Naive B cell (primary cell): ENCODE data around the gene BARHL2. TPM values are rescaled to one million over a fixed set of nuclear protein-coding genes. Genes with fewer than 3 reads are reported as not detected.

Experiments used
- ATAC-seq, 2 donors: fragments of 150-1000 bp; cut with Tn5 transposase; 2 replicates each; pipeline ENCODE4 v1.10.0; 2021; ENCODE audit warnings: low read depth in 2 of 2, mild to moderate bottlenecking in 2 of 2, moderate library complexity in 2 of 2
- DNase-seq: peaks from one replicate; pipeline ENCODE4 v3.0.0; 2022
- H3K27ac Mint-ChIP-seq, 6 donors: one replicate each; pipeline ENCODE4 v1.8.0; 2020 to 2022; ENCODE audit warnings: mild to moderate bottlenecking in 6 of 6, mixed read lengths in 6 of 6, moderate library complexity in 5 of 6, inconsistent platforms in 2 of 6
- H3K27me3 Mint-ChIP-seq, 3 donors: one replicate each; pipeline ENCODE4 v1.8.0; 2021 to 2022; ENCODE audit warnings: mixed read lengths in 3 of 3, mild to moderate bottlenecking in 1 of 3
- H3K36me3 Mint-ChIP-seq, 2 donors: one replicate each; pipeline ENCODE4 v1.8.0; 2020 to 2022; ENCODE audit warnings: mixed read lengths in 2 of 2, inconsistent platforms in 1 of 2, mild to moderate bottlenecking in 1 of 2
- H3K4me1 Mint-ChIP-seq, 3 donors: one replicate each; pipeline ENCODE4 v1.8.0; 2020 to 2022; ENCODE audit warnings: mixed read lengths in 3 of 3, inconsistent platforms in 1 of 3, mild to moderate bottlenecking in 1 of 3, moderate library complexity in 1 of 3
- H3K4me3 Mint-ChIP-seq, 8 donors: one replicate each; pipeline ENCODE4 v1.8.0; 2020 to 2022; ENCODE audit warnings: mild to moderate bottlenecking in 8 of 8, mixed read lengths in 8 of 8, moderate library complexity in 8 of 8, inconsistent platforms in 2 of 8
- H3K9me3 Mint-ChIP-seq, 7 donors: one replicate each; pipeline ENCODE4 v1.8.0; 2020 to 2022; ENCODE audit warnings: mixed read lengths in 7 of 7, mild to moderate bottlenecking in 5 of 7, inconsistent platforms in 2 of 7, moderate library complexity in 1 of 7
- polyA plus RNA-seq, 6 donors: library from polyadenylated mRNA; unstranded; fragments of 300-500 nt; fragmentation: Illumina TruSeq; gene quantifications; one replicate each; pipeline ENCODE4 v1.2.3, GENCODE V29; 2021; ENCODE audit warnings: low read depth in 6 of 6

Gene BARHL2
- polyA plus RNA-seq, 6 donors from 2014 or later = not detected

- no peak for ATAC-seq
- no peaks in the 10 kb centered on the region for H3K4me1 Mint-ChIP-seq
- H3K4me3 Mint-ChIP-seq = no peak overlapping the region
- no peaks in the 10 kb centered on the region for H3K9me3 Mint-ChIP-seq
- DNase-seq = no peak
- H3K36me3 Mint-ChIP-seq = no peaks in the 10 kb centered on the region
- H3K27me3 Mint-ChIP-seq = peaks cover 28 to 45% (median 32%) of the 10 kb centered on the region in 3 donors
- H3K27ac Mint-ChIP-seq = no peak overlapping the region
These were observed 22.3 kb downstream of the BARHL2 start for GRCh38 chr1:90694846-90695245.

DNA sequence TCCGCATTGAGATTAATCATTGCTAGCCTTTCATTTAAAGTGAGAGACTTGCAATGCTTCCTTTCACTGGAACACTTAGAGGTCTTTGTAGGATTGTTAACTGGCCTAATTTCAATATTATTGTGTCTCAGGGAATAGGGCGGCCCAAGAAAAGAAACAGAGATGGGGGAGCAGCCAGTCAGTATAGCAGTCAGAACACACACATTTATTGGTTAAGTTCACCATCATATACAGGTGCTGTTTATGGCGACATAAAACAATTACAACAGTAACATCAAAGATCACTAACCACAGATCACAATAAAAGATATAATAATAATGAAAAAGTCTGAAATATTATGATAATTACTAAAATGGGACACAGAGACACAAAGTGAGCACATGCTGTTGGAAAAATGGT is 29.4 kb downstream of the BARHL2 start:
- ATAC-seq (no peak), DNase-seq (no peak)
- no peaks in the 10 kb centered on the region for H3K4me1 Mint-ChIP-seq
- no peak overlapping the region for H3K4me3 Mint-ChIP-seq
- H3K27ac Mint-ChIP-seq = no peak overlapping the region
- H3K27me3 Mint-ChIP-seq = peaks cover 24 to 41% (median 24%) of the 10 kb centered on the region in 3 donors
- H3K36me3 Mint-ChIP-seq = no peaks in the 10 kb centered on the region
- H3K9me3 Mint-ChIP-seq = no peaks in the 10 kb centered on the region

DNA sequence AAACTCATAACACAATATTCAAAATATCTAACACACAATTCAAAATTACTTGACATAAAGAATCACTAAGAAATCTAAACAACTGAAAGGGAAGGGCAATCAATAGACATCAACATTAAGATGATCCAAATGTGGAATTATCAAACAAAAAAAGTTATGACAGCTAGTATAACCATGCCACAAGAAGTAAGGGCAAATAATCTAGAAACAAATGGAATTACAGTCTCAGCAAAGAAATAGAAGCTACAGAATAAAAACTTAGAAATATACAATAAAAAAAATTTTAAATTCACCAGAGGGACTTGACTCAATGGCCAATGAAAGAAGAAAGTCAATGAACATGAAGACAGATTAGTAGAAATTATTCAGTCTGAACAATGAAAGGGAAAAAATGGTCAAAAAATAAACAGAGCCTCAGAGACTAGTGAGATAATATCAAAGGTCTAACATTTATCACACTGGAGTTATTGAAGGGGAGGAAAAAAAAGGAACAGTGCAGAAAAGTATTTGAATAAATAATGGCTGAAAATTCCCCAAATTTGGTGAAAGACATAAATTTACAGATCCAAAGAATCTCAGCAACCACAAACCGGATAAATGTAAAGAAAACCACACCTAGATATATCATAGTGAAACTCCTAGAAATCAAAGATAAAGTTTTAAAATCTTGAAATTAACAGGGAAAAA is 41.8 kb downstream of the BARHL2 start:
- ATAC-seq (no peak), DNase-seq (no peak)
- peaks cover 7 to 17% of the 10 kb centered on the region in 2 donors for H3K36me3 Mint-ChIP-seq
- no peak overlapping the region for H3K27ac Mint-ChIP-seq
- H3K27me3 Mint-ChIP-seq = peaks cover 0 to 33% (median 14%) of the 10 kb centered on the region in 3 donors
- no peak overlapping the region for H3K4me3 Mint-ChIP-seq
- no peaks in the 10 kb centered on the region for H3K4me1 Mint-ChIP-seq
- H3K9me3 Mint-ChIP-seq = peaks cover 18 to 60% (median 26%) of the 10 kb centered on the region in 7 donors

DNA sequence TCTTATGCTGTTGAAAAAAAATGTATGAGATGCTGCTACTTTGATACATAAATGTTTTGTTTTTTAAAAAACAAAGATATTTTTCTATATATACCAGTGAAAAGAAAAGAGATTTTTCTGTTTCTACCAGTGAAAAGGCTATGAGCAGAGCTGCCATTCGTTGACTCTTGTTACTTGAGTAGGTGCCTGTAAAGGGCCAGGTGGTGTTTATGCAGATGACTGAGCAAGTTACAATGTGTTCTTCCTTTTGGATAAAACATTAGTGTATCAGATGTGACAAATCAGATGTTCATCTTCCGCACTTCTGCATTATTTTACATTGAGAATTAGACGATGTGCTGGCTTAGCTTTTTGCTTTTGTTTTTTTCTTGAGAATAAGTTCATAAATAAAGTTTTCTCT is 45.4 kb downstream of the BARHL2 start:
- ATAC-seq = no peak
- peaks cover 16 to 47% (median 25%) of the 10 kb centered on the region in 7 donors for H3K9me3 Mint-ChIP-seq
- H3K4me1 Mint-ChIP-seq = no peaks in the 10 kb centered on the region
- peaks cover 7 to 17% of the 10 kb centered on the region in 2 donors for H3K36me3 Mint-ChIP-seq
- H3K27me3 Mint-ChIP-seq = peaks cover 0 to 26% (median 8%) of the 10 kb centered on the region in 3 donors
- DNase-seq = no peak
- no peak overlapping the region for H3K4me3 Mint-ChIP-seq
- no peak overlapping the region for H3K27ac Mint-ChIP-seq

DNA sequence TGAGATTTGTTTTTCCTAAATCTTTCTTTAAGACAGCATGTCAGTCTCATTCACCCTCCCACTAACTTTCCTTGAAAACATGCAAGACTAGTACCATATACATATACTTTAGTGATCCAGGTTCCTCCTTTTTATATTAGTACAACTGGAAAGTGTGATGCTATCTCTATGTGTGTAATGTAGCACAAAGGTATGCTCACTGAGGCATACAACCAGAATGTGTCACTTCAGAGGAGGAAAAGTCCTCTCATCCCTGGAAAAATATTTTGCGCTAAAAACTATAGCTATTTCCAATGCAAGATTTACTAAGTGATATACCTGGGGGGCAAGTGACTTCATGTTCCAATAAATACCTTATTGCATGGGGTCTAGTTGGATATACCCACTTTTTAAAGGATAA is 45.9 kb downstream of the BARHL2 start:
- no peak overlapping the region for H3K27ac Mint-ChIP-seq
- H3K4me1 Mint-ChIP-seq = no peaks in the 10 kb centered on the region
- peaks cover 1 to 23% (median 8%) of the 10 kb centered on the region in 3 donors for H3K27me3 Mint-ChIP-seq
- no peak overlapping the region for H3K4me3 Mint-ChIP-seq
- DNase-seq (no peak), ATAC-seq (no peak)
- peaks cover 7 to 16% of the 10 kb centered on the region in 2 donors for H3K36me3 Mint-ChIP-seq
- H3K9me3 Mint-ChIP-seq = peaks cover 14 to 42% (median 22%) of the 10 kb centered on the region in 7 donors
